SKM-1 treated with dmso at 0.1 percent for 144 hours (cell line): ENCODE data around the gene DERA.
"Not testable (repeated sequence)": the region's sequence is repeated elsewhere in the genome, so short reads cannot be mapped to it uniquely, and the experiment has no call there.

ENCODE experiments used
- DNase-seq: peaks from one replicate; lab custom pipeline; 2025; ENCODE audit not compliant: unreplicated experiment; lab: John Stamatoyannopoulos, UW

The DERA gene

DNA sequence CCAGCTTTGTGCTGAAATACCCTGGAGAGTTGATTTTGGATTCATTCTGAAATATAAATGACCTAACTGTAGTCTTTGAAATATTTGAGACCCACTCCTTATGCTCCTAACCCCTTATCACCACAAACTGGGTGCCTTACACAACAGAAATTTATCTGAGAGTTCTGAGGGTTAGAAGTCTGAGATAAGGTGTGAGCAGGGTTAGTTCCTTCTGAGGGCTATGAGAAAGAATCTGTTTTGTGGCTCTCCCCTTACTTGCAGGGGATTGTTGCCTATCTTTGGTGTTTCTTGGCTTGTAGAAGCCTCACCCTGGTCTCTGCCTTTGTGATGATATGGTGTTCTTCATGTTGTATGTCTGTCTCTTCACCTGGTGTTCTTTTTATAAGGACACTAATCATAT lies 91.7 kb downstream of the DERA start:
- no peak for DNase-seq

DNA sequence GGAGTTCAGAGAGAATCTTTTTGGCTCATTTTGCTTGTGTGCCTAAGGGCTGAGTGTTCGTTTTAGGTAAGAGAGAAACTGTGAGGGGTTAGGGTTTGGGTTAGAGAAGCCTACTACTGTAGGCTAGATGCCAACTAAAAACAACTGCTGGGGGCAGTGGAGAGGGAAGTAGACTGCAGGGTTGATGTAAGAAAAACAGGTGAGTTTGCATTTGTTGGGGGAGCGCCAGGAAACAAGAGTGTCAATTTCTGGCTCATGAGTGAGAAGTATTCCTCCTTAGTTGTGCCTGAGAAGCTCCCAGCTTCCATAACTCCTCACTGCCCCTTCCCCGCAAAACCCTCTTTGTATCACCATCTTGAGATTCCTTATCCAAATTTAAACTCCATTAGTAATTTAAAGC lies 92.3 kb downstream of the DERA start:
- DNase-seq: no peak

DNA sequence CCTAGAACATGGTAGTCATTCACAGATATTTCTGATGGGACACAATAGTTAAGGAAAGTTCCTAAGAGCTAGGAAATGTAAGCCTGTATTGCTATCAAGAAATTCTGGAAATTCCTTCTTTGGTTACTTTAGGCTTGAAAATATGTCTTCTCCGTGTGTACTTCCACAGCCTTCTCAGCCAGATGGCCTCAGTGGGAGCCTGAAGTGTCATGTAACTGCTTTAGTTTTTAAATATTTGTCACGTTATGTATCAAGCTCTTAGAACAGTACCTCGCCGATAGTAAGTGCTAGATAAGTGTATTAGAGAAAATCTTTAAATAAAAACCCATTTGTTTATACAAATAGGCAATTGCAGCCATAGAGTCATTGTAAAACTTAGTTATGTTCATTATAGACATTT lies 95.6 kb downstream of the DERA start:
- DNase-seq: no peak

DNA sequence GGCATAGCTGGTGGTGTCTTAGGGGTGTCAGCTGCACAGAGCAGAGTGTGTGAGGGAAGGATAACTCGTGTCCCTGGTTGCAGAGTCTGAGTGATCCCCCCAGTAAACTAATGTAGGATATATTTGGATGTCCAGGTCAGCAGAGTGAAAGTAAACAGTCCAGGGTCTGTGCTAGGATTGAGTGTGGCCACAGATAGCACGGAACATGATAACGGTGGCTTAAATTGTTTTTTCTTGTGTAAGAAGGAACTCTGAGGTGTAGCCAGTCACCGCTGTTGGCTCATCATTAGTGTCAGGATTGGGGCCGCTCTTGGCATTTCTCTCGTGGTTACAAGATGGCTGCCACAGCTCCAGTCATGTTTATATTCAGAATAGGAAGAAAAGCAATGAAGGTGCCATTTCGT lies 97.3 kb downstream of the DERA start:
- DNase-seq: no peak

DNA sequence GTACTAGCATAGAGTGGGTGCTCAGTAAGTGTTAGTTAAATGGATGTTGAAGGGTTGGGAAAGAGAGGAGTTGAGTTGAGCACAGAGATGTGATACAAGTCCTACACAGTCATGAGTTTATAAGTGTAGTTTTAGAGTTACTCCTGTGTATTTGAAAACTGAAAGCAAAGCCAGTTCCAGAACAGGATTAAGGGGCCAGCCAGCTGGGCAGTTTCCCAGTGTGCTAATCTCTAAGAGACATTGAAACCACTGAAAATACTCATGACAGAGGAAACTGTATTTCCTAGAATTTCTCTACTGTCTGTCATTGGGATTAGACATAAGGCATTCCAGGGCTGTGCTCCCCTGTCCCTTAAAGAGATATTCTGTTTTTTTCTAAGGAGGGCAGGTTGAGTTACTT lies 101.0 kb downstream of the DERA start:
- no peak for DNase-seq

DNA sequence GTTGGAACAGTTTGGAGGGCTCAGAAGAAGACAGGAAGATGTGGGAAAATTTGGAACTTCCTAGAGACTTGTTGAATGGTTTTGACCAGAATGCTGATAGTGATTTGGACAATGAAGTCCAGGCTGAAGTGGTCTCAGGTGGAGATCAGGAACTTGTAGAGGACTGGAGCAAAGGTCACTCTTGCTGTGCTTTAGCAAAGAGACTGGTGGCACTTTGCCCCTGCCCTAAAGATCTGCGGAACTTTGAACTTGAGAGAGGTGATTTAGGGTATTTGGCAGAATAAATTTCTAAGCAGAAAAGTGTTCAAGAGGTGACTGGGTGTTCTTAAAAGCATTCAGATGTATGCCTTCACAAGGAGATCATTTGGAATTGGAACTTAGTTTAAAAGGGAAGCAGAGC lies 102.6 kb downstream of the DERA start:
- not testable (repeated sequence) for DNase-seq

DNA sequence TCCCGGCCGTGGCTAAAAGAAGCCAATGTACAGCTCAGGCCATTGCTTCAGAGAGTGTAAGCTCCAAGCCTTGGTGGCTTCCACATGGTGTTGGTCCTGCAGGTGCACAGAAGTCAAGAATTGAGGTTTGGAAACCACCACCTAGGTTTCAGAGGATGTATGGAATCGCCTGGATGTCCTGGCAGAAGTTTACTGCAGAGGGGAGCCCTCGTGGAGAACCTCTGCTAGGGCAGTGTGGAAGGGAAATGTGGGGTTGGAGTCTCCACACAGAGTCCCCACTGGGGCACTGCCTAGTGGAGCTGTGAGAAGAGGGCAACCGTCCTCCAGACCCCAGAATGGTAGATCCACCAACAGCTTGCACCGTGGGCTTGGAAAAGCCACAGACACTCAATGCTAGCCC lies 103.3 kb downstream of the DERA start:
- not testable (repeated sequence) for DNase-seq

DNA sequence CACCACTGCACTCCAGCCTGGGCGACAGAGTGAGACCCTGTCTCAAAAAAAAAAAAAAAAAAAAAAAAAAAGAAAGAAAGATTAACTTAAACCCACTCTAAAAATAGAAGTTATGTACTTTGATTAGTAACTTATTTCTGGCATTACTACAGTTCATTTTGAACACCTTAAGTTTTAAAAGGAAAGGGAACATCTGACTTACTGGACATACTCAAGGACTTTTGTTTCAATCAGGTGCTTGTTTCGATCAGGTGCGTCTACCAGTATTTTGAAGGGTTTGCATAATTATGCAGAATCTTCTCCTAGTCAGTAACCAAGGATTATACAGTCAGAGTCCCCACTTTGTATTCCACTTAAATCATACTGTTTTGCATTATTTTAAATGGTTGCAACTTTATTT lies 105.6 kb downstream of the DERA start:
- DNase-seq: no peak

DNA sequence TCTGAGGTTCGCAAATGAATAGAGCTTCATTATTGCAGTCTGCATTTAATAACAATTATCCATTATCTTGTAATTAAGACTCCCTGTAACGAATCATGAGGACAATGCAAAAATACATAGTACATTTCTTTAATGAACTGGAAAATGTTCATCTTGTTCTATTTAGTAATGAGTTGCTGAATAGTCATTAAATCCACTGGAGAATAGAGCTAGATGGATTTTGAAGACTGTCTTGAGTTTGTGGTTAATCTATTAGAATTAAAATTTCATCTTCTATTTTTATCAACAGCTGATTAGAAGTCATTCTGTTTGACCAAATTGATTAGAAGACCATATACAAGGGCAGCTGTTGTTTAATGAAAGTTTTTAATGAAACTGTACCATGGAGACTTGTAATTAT lies 107.2 kb downstream of the DERA start:
- no peak for DNase-seq

DNA sequence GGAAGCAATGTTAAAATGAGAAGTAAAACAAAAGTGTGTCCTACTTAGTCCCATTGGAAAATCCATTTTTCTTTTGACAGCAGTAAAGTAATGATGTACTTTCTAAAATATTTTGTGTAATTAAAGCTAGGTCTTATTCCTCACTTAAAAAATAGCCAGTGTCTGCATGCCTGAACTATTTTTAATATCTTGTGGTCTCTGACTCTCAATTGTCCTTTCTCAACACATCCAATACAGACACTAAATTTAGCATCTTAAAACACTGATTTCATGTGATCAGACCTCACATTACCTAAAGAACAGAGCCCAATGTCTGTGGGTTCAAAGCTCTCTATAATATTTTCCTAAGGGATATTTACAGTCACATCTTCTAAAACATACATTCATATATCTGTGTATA lies 108.0 kb downstream of the DERA start:
- no peak for DNase-seq

DNA sequence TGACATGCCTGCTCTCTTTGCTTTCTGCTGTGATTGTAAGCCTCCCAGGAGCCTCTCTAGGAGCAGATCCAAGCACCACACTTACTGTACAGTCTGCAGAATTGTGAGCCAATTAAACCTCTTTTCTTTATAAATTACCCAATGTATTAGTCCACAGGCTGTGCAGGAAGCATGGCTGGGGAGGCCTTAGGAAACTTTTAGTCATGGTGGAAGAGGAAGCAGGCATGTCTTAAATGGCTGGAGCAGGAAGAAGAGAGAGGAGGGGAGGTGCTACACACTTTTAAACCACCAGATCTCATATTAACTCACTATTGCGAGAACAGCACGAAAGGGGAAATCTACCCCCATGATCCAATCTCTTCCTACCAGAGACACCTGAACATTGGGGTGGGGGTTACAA lies 108.9 kb downstream of the DERA start:
- no peak for DNase-seq

DNA sequence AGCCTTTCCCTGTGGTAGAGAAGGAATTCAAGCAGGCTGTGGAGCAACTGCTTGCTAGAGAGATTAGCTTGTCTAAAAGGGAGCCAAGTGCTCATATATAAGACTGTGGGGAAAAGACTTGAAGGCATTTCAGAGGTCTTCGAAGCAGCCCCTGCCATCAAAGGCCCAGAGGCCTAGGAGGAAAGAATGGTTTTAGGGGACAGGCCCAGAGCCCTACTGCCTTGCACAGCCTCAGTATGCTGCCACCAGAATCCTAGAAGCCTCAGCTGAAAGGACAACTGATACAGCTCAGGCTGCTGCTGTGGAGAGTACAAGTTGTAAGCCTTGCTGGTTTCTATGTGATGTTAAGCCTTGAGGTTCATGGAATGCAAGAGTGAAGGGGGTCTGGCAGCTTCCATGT lies 109.9 kb downstream of the DERA start:
- DNase-seq: no peak

DNA sequence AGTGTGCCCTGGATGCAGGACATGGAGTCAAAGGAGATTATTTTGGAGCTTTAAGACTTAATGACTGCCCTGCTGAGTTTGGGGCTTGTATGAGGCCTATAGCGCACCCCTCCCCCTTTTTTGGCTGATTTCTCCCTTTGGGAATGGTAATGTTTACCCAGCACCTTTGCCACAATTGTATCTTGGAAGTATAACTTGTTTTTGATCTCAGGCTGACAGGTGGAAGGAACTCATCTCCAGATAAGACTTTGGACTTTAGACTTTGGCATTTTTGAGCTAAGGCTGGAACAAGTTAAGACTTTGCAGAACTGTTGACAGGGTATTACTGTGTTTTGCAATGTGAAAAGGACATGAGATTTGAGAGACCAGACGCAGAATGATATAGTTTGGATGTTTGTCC lies 110.5 kb downstream of the DERA start:
- DNase-seq: no peak

DNA sequence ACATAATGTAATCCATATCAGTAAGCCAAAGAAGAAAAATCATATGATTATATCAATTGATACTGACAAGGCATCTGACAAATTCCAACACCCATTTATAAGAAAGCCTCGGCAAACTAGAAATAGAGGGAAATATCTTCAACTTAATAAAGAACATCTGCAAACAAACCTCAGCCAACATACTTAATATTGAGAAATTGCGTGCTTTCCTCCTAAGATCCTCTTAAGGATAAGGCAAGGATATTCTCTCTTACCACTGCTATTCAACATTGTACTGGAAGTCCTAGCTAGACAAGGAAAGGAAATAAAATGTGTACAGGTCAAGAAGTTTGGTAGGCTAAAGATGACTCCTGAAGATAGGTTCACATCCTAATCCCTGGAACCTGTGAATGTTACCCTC lies 115.9 kb downstream of the DERA start:
- DNase-seq: no peak

DNA sequence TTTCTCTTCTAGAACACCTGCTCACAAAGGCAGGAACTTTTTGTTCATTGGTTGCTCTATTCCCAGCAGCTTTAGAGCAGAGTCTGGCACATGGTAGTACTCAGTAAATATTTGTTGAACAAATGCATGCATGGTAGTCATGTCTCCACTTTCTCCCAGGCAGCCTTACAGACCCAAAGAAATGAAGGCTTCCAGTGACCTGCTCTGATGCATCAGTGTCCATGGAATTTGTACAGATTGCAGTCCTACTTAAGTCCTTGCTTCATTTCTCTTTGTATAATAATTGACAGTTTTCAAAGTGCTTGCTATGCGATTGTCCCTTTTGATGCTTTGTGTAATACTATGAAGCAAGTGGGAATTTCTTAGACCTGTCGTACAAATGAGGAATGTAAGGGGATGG lies 119.6 kb downstream of the DERA start:
- DNase-seq: no peak

DNA sequence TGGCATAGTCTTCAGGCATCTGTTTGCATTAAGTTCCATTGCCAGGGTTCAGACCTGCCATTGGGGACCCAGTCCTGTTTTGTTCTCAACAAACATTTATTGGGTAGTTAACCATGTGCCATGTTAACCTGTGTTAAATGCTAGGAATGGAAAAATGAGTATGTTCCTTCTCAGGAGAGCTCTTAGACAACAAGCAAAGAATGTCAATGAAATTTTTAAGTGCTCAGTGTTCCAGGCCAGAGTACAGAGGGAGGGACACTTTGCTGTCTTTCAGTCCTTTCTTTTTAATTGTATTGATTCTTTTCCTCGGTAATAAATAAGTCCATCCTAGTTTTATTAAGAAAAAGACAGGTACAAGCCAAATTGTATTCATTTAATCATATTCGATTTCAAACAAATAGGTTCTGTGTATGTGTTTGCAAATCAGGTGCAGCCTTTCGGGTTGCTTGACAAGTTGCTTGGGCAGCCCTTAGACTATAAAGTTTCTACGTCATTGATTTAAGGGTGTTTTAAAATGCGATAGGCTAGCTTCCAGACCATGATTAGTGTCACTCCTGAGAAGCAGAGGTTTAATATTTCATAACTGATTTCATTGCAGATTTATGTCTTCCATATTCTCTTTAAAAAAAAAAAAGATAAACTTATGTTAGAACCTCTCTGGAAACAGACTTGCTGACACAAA lies 123.1 kb downstream of the DERA start:
- no peak for DNase-seq

DNA sequence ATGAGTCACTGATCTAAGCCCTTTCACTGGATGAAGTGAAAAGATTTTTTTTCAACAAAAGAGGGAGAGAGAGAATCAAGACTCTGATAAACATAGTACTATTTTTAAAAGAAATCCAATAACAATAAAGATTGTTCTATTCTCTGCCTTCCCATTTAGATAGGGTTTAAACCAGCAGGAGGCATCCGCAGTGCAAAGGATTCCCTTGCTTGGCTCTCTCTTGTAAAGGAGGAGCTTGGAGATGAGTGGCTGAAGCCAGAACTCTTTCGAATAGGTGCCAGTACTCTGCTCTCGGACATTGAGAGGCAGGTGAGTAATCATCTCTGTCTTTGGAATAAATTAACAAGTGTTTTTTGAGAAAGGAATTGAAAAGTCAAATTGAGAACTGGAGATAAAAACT lies 124.9 kb downstream of the DERA start:
- DNase-seq: no peak

DNA sequence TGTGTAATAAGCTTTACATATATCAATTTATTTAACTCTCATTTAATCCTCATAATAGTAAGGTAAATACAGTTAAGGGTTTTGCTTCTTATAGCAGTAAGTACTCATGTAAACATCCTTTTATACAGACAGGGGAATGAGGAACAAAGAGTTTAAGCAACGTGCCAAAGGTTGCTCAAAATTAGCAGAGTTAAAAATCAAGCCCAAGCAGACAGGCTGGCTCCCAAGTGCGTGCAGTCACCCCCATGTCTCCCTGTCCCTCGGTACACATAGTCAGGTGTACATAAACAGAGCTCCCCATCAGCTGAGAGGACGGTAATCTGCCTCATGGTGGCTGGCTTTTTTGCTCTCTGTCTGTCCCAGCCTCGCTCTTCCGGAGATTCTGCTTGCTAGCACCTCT lies 126.4 kb downstream of the DERA start:
- no peak for DNase-seq

DNA sequence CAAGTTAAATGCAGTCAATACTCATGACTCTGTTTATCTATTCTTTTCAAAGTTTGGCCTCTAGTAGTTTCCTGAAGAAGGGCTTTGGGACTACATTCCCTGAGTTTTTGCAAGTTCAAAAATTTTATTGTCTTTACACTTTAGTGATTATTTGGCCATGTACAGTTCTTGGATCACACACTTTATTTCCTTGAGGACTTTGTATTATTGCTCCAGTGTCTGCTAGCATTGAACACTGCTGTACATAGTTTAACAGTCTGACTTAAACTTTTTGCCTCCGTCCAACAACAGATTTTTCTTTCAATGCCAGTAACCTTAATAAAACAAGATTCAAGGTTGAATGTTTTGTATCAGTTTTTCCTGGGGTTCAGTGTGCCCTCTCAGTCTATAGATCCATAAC lies 132.3 kb downstream of the DERA start:
- no peak for DNase-seq

DNA sequence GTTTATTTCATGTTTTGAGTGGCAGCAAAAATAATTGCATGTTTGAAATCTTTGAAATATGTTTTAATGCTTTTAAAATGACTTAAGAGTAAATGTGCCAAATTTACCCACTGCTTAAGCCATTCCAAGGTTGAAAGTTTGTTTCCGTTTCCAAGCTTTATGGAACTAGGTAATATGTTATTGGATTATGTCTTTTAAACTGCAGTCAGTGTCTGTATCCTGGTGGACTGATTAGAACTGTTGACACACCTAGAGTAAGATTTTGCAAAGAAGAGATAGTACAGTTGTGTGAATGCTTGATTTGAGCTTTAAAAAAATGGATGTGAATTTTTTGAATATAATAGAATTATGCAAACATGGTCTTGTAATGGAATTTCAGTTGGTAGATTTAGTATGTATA lies 135.1 kb downstream of the DERA start:
- DNase-seq: no peak

DNA sequence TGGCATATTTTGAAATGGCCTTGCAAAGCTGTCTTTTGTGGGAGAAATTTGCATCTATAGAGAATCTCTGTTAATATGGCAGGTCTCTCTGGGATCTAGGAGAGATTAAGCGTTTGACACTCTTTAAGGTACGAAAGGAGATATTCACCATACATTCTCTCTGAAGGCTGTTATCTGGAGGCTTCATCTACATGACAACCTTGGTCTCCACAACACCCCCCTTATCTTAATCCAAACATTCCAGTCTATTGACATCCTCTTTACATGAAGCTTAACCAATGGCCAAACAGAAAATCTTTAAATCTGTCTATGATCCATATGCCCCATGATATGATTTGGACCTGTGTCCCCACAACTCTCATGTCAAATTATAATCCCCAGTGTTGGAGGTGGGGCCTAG lies 137.4 kb downstream of the DERA start:
- DNase-seq: no peak

DNA sequence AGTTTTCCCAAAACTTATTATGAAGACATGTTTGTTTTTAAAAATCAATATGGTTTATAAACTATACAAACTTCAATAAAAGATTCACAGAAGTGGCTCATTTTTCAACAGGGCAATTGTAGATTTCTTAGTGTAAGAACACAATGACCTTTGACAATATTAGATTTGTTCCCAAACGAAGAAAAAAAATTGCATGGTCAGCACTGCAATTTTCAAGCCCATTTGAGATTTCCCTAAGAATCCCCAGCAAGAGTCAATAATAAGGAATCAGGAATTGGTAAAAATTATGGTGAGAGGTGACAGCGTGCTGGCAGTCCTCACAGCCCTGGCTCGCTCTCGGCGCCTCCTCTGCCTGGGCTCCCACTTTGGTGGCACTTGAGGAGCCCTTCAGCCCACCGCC lies 145.8 kb downstream of the DERA start:
- no peak for DNase-seq

DNA sequence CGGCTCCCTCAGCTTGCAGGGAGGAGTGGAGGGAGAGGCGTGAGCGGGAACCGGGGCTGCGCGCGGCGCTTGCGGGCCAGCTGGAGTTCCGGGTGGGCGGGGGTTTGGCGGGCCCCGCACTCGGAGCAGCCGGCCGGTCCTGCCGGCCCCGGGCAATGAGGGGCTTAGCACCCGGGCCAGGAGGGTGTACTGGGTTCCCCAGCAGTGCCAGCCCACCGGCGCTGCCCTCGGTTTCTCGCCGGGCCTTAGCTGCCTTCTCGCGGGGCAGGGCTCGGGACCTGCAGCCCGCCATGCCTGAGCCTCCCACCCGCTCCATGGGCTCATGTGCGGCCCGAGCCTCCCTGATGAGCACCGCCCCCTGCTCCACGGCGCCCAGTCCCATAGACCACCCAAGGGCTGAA lies 146.2 kb downstream of the DERA start:
- DNase-seq: not testable (repeated sequence)

DNA sequence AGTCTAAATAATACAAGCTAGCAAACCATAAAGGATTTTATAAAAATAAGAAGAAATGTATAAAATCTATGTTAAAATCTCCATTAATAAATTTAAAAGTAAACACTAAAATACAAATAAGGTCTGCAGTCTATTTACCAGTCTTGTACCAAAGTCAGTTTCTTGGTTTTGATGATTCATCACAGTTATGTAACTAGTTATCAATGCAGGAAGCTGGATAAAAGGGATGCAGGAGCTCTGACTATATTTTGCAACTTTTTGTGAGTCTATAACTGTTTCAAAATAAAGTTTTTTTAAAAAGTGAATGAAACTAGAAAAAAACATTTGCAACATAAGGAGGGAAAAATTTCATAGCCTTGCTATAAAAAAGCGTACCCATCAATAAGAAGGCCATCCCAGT lies 151.5 kb downstream of the DERA start:
- DNase-seq: no peak
